HG02642 (cell line): ENCODE measurements around the gene CCDC191.

ENCODE experiments used
- ATAC-seq: cut with Tn5 transposase; IDR thresholded peaks from one replicate; pipeline ENCODE4 v1.9.1; 2021; ENCODE audit warnings: mild to moderate bottlenecking; ENCODE audit not compliant: unreplicated experiment, poor library complexity

Gene CCDC191

GRCh38 chr3:113977822-113978221 lies 78.5 kb downstream of the CCDC191 start:
- ATAC-seq: no peak

- no peak for ATAC-seq
Observed at GRCh38 chr3:113968986-113969385, 87.3 kb downstream of the CCDC191 start.

DNA sequence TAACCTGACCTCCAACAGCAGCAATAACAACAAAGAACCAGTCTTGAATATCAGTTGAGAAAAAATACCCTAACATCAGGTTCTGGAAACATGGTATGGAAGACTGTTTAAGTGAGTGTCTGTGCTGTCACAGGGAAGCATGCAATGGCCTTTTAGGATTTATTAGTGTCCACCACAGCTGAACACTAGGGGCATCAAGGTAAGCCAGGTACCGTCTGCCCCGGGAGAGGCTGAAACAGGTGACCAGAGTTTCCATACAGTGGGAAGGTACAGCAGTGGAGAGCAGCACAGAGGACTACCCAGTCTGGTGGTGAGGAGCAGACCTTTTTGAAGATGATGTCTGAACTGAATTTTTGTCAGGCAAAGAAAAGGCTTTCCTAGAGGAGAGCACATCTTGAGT lies 90.2 kb downstream of the CCDC191 start:
- ATAC-seq: no peak

DNA sequence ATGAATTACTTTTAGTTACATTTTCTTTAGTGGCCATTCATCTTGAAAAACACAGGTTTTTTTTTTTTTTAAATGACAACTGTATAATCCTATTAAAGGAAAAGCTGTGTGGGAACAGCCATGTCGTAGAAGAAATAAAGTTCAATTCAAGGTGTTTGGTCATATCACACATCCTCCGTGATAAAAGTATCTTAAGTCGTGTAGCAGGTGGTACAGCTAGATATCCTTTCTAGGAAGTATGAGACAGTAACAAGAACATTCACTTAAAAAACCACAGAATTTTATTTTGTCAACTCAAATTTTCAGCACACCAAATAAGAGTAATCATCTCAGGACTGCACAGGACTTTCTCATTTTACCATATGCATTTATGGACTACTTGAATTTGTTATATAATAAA lies 92.4 kb downstream of the CCDC191 start:
- ATAC-seq: no peak

- ATAC-seq: no peak
Observed at GRCh38 chr3:113954091-113954685, 102.1 kb downstream of the CCDC191 start.

- no peak for ATAC-seq
Observed at GRCh38 chr3:113953677-113954076, 102.6 kb downstream of the CCDC191 start.

DNA sequence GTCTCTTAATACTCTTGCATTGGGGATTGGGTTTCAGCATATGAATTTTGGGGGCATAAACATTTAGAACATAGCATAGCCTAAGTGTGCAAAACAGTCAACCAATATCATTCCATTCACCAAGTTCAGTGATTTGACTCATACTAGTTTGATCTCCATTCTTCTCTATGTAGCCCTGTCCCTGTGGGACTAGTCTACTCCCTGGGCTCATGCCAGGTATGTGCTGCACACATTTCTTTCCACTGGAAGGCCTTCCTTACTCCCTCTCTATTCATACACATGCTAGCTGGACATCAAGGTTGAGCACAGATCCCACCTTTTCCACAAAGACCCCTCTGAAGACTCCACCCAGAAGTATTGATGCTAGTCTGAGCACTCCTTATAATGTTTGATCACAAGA lies 103.4 kb downstream of the CCDC191 start:
- no peak for ATAC-seq

DNA sequence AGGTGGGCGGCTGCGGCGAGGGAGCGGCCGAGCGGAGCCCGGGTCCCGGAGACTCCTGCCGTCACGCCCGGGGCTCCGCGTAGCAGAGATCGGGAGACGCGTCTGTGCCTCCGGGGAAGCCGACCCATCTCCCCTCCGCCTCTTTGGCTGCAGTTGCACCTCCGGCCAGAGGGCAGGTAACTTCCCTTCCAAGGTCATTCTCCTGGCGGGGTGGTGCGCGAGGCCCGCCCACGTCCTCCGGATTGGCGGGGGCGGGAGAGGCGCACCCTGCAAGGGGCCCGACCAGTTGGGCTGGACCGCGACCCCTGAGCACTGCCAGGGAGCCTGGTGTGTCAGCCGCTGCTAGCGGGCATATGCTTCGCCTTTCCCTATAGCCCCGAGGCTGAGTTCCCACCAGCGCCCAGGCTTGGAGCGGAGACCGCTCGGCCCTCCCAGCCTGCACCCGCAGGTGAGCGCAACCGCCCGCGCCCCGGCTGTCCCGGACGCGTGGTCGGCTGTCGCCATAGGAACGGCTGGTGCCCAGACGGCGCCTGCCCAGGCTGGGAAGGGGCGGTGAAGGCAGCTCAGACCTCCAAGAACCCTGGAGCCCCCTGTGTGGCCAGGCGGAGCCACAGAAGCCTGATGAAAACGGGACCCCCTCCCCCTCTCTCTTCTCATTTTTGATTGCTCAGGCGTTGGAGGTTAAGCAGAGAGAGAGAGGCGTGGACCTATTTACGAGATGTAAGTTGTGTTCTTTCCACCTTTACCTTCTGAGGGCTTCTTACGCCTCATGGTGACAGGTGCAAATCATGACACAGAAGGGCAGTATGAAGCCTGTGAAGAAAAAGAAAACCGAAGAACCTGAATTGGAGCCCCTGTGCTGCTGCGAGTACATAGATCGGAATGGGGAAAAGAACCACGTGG lies 108.1 kb downstream of the CCDC191 start:
- peak; percentile 47 for ATAC-seq

- ATAC-seq: peak; percentile 85
Observed at GRCh38 chr3:113947372-113948014, 108.8 kb downstream of the CCDC191 start, which contains the start of gene ZDHHC23. TSS of gene ZDHHC23 (plus strand) at chr3:113948013. CDS start at chr3:113948803, 790 bp downstream.

DNA sequence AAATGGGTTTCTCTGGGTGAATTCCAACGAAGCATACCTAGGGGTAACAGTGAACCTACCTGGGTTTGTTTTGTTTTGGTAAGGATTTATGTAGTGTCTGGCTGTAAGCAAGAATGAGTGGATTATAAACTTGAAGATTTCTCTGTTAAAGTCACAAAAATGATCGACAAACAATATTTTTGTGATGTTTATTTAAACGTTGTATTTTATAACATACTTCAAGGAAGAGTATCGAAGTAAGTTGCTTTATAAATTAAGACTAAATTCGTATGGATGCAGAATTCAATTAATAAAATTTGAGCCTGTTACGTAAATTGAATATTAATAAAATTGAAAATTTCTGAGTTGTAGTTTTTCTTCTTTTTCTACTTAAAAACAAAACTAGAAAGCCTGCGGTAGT lies 109.5 kb downstream of the CCDC191 start:
- no peak for ATAC-seq

GRCh38 chr3:113927556-113927955 lies 128.8 kb downstream of the CCDC191 start:
- ATAC-seq: no peak

- no peak for ATAC-seq
Observed at GRCh38 chr3:113914646-113915045, 141.7 kb downstream of the CCDC191 start.
